CD14-positive monocyte (primary cell): ENCODE results near the gene SCCPDH. TPM values are rescaled to one million over a fixed set of nuclear protein-coding genes. Genes with fewer than 3 reads are reported as not detected.
A peak's percentile ranks its signal among the peaks of the same experiment; 100 is the strongest.

Experiments
- DNase-seq, 3 donors: peaks; one replicate each; pipeline ENCODE4 v3.0.0-alpha.2; 2011 to 2022
- H2AFZ ChIP-seq: 2 replicates; pipeline ENCODE4 v1.6.0; 2012; ENCODE audit warnings: mild to moderate bottlenecking, low read depth, low read length, inconsistent platforms; ENCODE audit not compliant: insufficient read depth, poor library complexity, severe bottlenecking
- H3K27ac ChIP-seq, 2 donors: 1 replicate in 1 of 2; 2 replicates in 1 of 2; pipeline ENCODE4 v1.5.1; 2012 to 2013; ENCODE audit warnings: low read length in 2 of 2, control low read depth in 1 of 2, inconsistent platforms in 1 of 2, low read depth in 1 of 2, mild to moderate bottlenecking in 1 of 2
- H3K27me3 ChIP-seq, 2 donors: one replicate each; pipeline versions ENCODE4 v1.6.0 to v1.6.1; 2011 to 2013; ENCODE audit warnings: low read length in 2 of 2; ENCODE audit not compliant: control insufficient read depth in 2 of 2, insufficient read depth in 2 of 2
- H3K36me3 ChIP-seq, 2 donors: replicated peaks in 1 of 2; 1 replicate in 1 of 2; 2 replicates in 1 of 2; pipeline versions ENCODE4 v1.5.1 to v1.6.1; 2012 to 2013; ENCODE audit warnings: low read length in 2 of 2, control low read depth in 1 of 2, inconsistent platforms in 1 of 2, mild to moderate bottlenecking in 1 of 2; ENCODE audit not compliant: insufficient read depth in 2 of 2, control insufficient read depth in 1 of 2
- H3K4me1 ChIP-seq, 2 donors: 1 replicate in 1 of 2; 2 replicates in 1 of 2; pipeline versions ENCODE4 v1.5.1 to v1.6.1; 2012 to 2013; ENCODE audit warnings: low read length in 2 of 2, control low read depth in 1 of 2, inconsistent platforms in 1 of 2, mild to moderate bottlenecking in 1 of 2, moderate library complexity in 1 of 2; ENCODE audit not compliant: insufficient read depth in 2 of 2, control insufficient read depth in 1 of 2
- H3K4me2 ChIP-seq: replicated peaks from 2 replicates; pipeline ENCODE3; 2012; ENCODE audit warnings: low read length, moderate library complexity, mild to moderate bottlenecking; ENCODE audit not compliant: poor library complexity, severe bottlenecking; ENCODE audit errors: extremely low read depth
- H3K4me3 ChIP-seq, 3 experiments: fragments of 200-600 bp in 1 of 3; sonication (generic) in 1 of 3; replicated peaks in 1 of 3; 1 replicate in 2 of 3; 2 replicates in 1 of 3; pipeline ENCODE4 v1.5.1; 2011 to 2013; ENCODE audit warnings: low read length in 3 of 3, mild to moderate bottlenecking in 3 of 3, control low read depth in 2 of 3, low read depth in 2 of 3, inconsistent platforms in 1 of 3, moderate library complexity in 1 of 3
- H3K79me2 ChIP-seq: 2 replicates; pipeline ENCODE4 v1.6.0; 2012; ENCODE audit warnings: mild to moderate bottlenecking, control low read depth, inconsistent platforms, low read length, moderate library complexity; ENCODE audit not compliant: insufficient read depth
- H3K9ac ChIP-seq: 2 replicates; pipeline ENCODE4 v1.6.0; 2017; ENCODE audit warnings: low read length, mild to moderate bottlenecking; ENCODE audit not compliant: insufficient read depth, poor library complexity, severe bottlenecking
- H3K9me3 ChIP-seq, 2 donors: replicated peaks in 1 of 2; 1 replicate in 1 of 2; 2 replicates in 1 of 2; pipeline versions ENCODE4 v1.5.1 to v1.6.1; 2012 to 2013; ENCODE audit warnings: low read length in 2 of 2, control low read depth in 1 of 2; ENCODE audit not compliant: control insufficient read depth in 1 of 2, insufficient read depth in 1 of 2
- H4K20me1 ChIP-seq: 2 replicates; pipeline ENCODE4 v1.6.0; 2012; ENCODE audit warnings: mild to moderate bottlenecking, low read length, control low read depth, moderate library complexity; ENCODE audit not compliant: insufficient read depth
- H3K27ac Mint-ChIP-seq, 7 donors: one replicate each; pipeline ENCODE4 v1.8.0; 2020; ENCODE audit warnings: mild to moderate bottlenecking in 7 of 7, mixed read lengths in 7 of 7, moderate library complexity in 6 of 7, inconsistent platforms in 2 of 7
- H3K27me3 Mint-ChIP-seq, 3 donors: one replicate each; pipeline ENCODE4 v1.8.0; 2021 to 2022; ENCODE audit warnings: low read depth in 3 of 3, mild to moderate bottlenecking in 3 of 3, mixed read lengths in 3 of 3, moderate library complexity in 3 of 3, inconsistent platforms in 1 of 3
- H3K36me3 Mint-ChIP-seq, 2 donors: one replicate each; pipeline ENCODE4 v1.8.0; 2020; ENCODE audit warnings: mixed read lengths in 2 of 2, inconsistent platforms in 1 of 2, mild to moderate bottlenecking in 1 of 2
- H3K4me1 Mint-ChIP-seq: one replicate; pipeline ENCODE4 v1.8.0; 2020; ENCODE audit warnings: mild to moderate bottlenecking, mixed read lengths
- H3K4me3 Mint-ChIP-seq, 2 donors: one replicate each; pipeline ENCODE4 v1.8.0; 2020; ENCODE audit warnings: mild to moderate bottlenecking in 2 of 2, mixed read lengths in 2 of 2, moderate library complexity in 1 of 2
- H3K9me3 Mint-ChIP-seq, 7 donors: one replicate each; pipeline ENCODE4 v1.8.0; 2020 to 2022; ENCODE audit warnings: mixed read lengths in 7 of 7, mild to moderate bottlenecking in 6 of 7, moderate library complexity in 6 of 7, inconsistent platforms in 2 of 7
- CTCF ChIP-seq: fragments of 200-600 bp; IDR thresholded peaks from one replicate; pipeline ENCODE4 v1.8.0; 2022; ENCODE audit warnings: antibody characterized with exemption, mild to moderate bottlenecking
- whole genome bisulfite sequencing: methylation state at CpG from one replicate; pipeline ENCODE4 v1.1.5; 2013; ENCODE audit warnings: missing lambda C conversion rate; ENCODE audit not compliant: insufficient coverage; 5-methylcytosine and 5-hydroxymethylcytosine counted together
- intact Hi-C, 2 donors: fragments of 100-400 bp; cut with micrococcal nuclease; formaldehyde crosslinking; loops; one replicate each; pipeline versions ENCODE4 v1.15.0 to v1.15.1; 2023
- polyA plus RNA-seq, 3 donors: library from polyadenylated mRNA; depleted of rRNA in 1 of 3; unstranded in 2 of 3; stranded (reverse) in 1 of 3; fragments of 300-500 nt in 2 of 3; fragments of >200 nt in 1 of 3; fragmentation: Illumina TruSeq in 2 of 3; gene quantifications; 1 replicate in 2 of 3; 2 replicates in 1 of 3; pipeline ENCODE4 v1.2.3, GENCODE V29; 2012 to 2021

The SCCPDH gene
- polyA plus RNA-seq, 3 donors: 7.3 to 25.3 (median 22.7) TPM

GRCh38 chr1:246789454-246790339, 65.5 kb downstream of the SCCPDH start:
- intact Hi-C loops: no loop called here
- H3K4me3 Mint-ChIP-seq: peak overlapping the region in 1 of 2 donors; percentile 34
- H3K27me3 Mint-ChIP-seq: peaks cover 2 to 7% (median 6%) of the 10 kb centered on the region in 3 donors
- no peaks in the 10 kb centered on the region for H3K79me2 ChIP-seq
- WGBS: 93% methylated on average over 18 of the region's 25 CpGs
- H3K4me3 ChIP-seq: peak overlapping the region in 1 of 3 experiments; percentile 59
- peak overlapping the region in 2 of 7 donors; percentile 65 to 66 for H3K27ac Mint-ChIP-seq
- no peak overlapping the region for H3K9ac ChIP-seq
- peaks cover 2 to 12% (median 8%) of the 10 kb centered on the region in 7 donors for H3K9me3 Mint-ChIP-seq
- no peak for DNase-seq
- H3K4me2 ChIP-seq: no peak overlapping the region
- no peaks in the 10 kb centered on the region for H4K20me1 ChIP-seq
- peaks cover 5 to 6% of the 10 kb centered on the region in 2 donors for H3K9me3 ChIP-seq
- no peak overlapping the region for H3K27ac ChIP-seq
- no peak for TF ChIP-seq CTCF
- H3K4me1 Mint-ChIP-seq: peaks cover 29% of the 10 kb centered on the region
- H3K27me3 ChIP-seq: no peaks in the 10 kb centered on the region
- H3K36me3 Mint-ChIP-seq: no peaks in the 10 kb centered on the region
- peaks cover 14 to 20% of the 10 kb centered on the region in 2 donors for H3K4me1 ChIP-seq
- H2AFZ ChIP-seq: peak overlapping the region; percentile 81
- no peaks in the 10 kb centered on the region for H3K36me3 ChIP-seq

- H3K27me3 ChIP-seq: no peaks in the 10 kb centered on the region
- no peak overlapping the region for H3K9ac ChIP-seq
- peaks cover 2 to 6% (median 6%) of the 10 kb centered on the region in 3 donors for H3K27me3 Mint-ChIP-seq
- no peak overlapping the region for H3K4me3 Mint-ChIP-seq
- no peaks in the 10 kb centered on the region for H3K79me2 ChIP-seq
- H3K27ac Mint-ChIP-seq: peak overlapping the region in 1 of 7 donors; percentile 11
- intact Hi-C loops: no loop called here
- H3K27ac ChIP-seq: no peak overlapping the region
- no peaks in the 10 kb centered on the region for H3K36me3 Mint-ChIP-seq
- no peak overlapping the region for H3K4me2 ChIP-seq
- H3K4me1 Mint-ChIP-seq: peaks cover 25% of the 10 kb centered on the region
- no peak for TF ChIP-seq CTCF
- no peak overlapping the region for H2AFZ ChIP-seq
- 97% methylated on average over 6 of the region's 7 CpGs for WGBS
- peaks cover 2 to 11% (median 6%) of the 10 kb centered on the region in 7 donors for H3K9me3 Mint-ChIP-seq
- peaks cover 12 to 17% of the 10 kb centered on the region in 2 donors for H3K4me1 ChIP-seq
- peaks cover 4 to 5% of the 10 kb centered on the region in 2 donors for H3K9me3 ChIP-seq
- H3K4me3 ChIP-seq: no peak overlapping the region
- no peak for DNase-seq
- H3K36me3 ChIP-seq: no peaks in the 10 kb centered on the region
- no peaks in the 10 kb centered on the region for H4K20me1 ChIP-seq
These were observed 66.2 kb downstream of the SCCPDH start for GRCh38 chr1:246790364-246790763.
